MCF 10A (cell line): ENCODE measurements around the gene ITGB1BP1. TPM values are rescaled to one million over a fixed set of nuclear protein-coding genes. Genes with fewer than 3 reads are reported as not detected.
A peak's percentile ranks its signal among the peaks of the same experiment; 100 is the strongest.

Source experiments
- BruUV-seq: library from RNA; stranded (reverse); fragments of 400-500 nt; replicated peaks from 2 replicates; lab custom pipeline; 2021; lab: Mats Ljungman, UMichigan
- CTCF ChIA-PET: fragments of 300-600 bp; sonication (Branson Sonifier 250); formaldehyde crosslinking; extraction: SDS; loops from one replicate; lab custom pipeline; 2021; ENCODE audit warnings: antibody characterized with exemption, inconsistent platforms; lab: Yijun Ruan, JAX
- POLR2A ChIA-PET: fragments of 300-600, 350-650 bp; sonication (Branson Sonifier 250); formaldehyde crosslinking; extraction: SDS; loops from one replicate; lab custom pipeline; 2020; ENCODE audit warnings: antibody characterized with exemption, inconsistent platforms; lab: Yijun Ruan, JAX
- DNase-seq: peaks from one replicate; pipeline ENCODE4 v3.0.0-alpha.2; 2018; ENCODE audit not compliant: unreplicated experiment
- H3K27ac Mint-ChIP-seq: one replicate; pipeline ENCODE4 v1.8.0; 2022; ENCODE audit warnings: mild to moderate bottlenecking, low read depth, mixed read lengths; ENCODE audit not compliant: unreplicated experiment
- H3K27me3 Mint-ChIP-seq: one replicate; pipeline ENCODE4 v1.8.0; 2022; ENCODE audit warnings: mixed read lengths; ENCODE audit not compliant: insufficient read depth, unreplicated experiment
- H3K36me3 Mint-ChIP-seq: one replicate; pipeline ENCODE4 v1.8.0; 2022; ENCODE audit warnings: mild to moderate bottlenecking, moderate library complexity, mixed read lengths; ENCODE audit not compliant: insufficient read depth, unreplicated experiment
- H3K4me1 Mint-ChIP-seq: one replicate; pipeline ENCODE4 v1.8.0; 2022; ENCODE audit warnings: mixed read lengths; ENCODE audit not compliant: insufficient read depth, unreplicated experiment
- H3K4me3 Mint-ChIP-seq: one replicate; pipeline ENCODE4 v1.8.0; 2022; ENCODE audit warnings: mild to moderate bottlenecking, moderate library complexity, mixed read lengths; ENCODE audit not compliant: unreplicated experiment
- H3K9me3 Mint-ChIP-seq: one replicate; pipeline ENCODE4 v1.8.0; 2022; ENCODE audit warnings: mixed read lengths; ENCODE audit not compliant: unreplicated experiment
- CTCF ChIP-seq: fragments of 200-600 bp; IDR thresholded peaks from one replicate; pipeline ENCODE4 v1.8.0; 2022; ENCODE audit warnings: antibody characterized with exemption, mild to moderate bottlenecking; ENCODE audit not compliant: unreplicated experiment
- intact Hi-C: fragments of 100-400 bp; cut with micrococcal nuclease; formaldehyde crosslinking; loops from 2 replicates; pipeline ENCODE4 v1.14.1; 2022
- total RNA-seq: library from RNA; stranded (reverse); gene quantifications from 2 replicates; pipeline ENCODE4 v1.2.3, GENCODE V29; 2022

ITGB1BP1 gene
- total RNA-seq, 1 experiment from 2014 or later: 125 TPM

- peak; percentile 48 for DNase-seq
- BruUV-seq: TSS peak; percentile 40
- CTCF ChIA-PET: interaction anchor here (0.6 to 3.0 kb wide), 9 partner anchors 9 to 1177 kb away, joined by 3 to 15 read pairs (median 3); partner anchors contain the start of gene ASAP2
- H3K36me3 Mint-ChIP-seq: peaks cover 24% of the 10 kb centered on the region
- TF ChIP-seq CTCF: no peak
- no peaks in the 10 kb centered on the region for H3K9me3 Mint-ChIP-seq
- H3K27ac Mint-ChIP-seq: peak overlapping the region; percentile 94
- POLR2A ChIA-PET: interaction anchor here (0.6 to 4.3 kb wide), 26 partner anchors 7 to 421 kb away, joined by 3 to 44 read pairs (median 6); partner anchors contain the start of genes ADAM17, ASAP2, IAH1 and MBOAT2
- peaks cover 20% of the 10 kb centered on the region for H3K4me1 Mint-ChIP-seq
- intact Hi-C loops: loop anchor here (2.0 kb wide), 1 partner anchor 280 kb away; no protein-coding TSS in a partner anchor
- no peaks in the 10 kb centered on the region for H3K27me3 Mint-ChIP-seq
- no peak overlapping the region for H3K4me3 Mint-ChIP-seq
Measured at GRCh38 chr2:9422321-9423099, 818 bp downstream of the ITGB1BP1 start.

GRCh38 chr2:9420495-9420894 lies 2.8 kb downstream of the ITGB1BP1 start:
- intact Hi-C loops: no loop called here
- Mint-ChIP-seq H3K9me3 (no peaks in the 10 kb centered on the region), H3K36me3 (peaks cover 36% of the 10 kb centered on the region), H3K4me3 (no peak overlapping the region), H3K27ac (no peak overlapping the region), H3K27me3 (no peaks in the 10 kb centered on the region), H3K4me1 (peaks cover 29% of the 10 kb centered on the region)
- BruUV-seq: no TSS peak
- TF ChIP-seq CTCF: no peak
- ChIA-PET CTCF (interaction anchor here (0.8 kb wide), 1 partner anchor 381 kb away, joined by 4 read pairs; no protein-coding TSS in a partner anchor), POLR2A (interaction anchor here (1.3 kb wide), 1 partner anchor 33 kb away, joined by 5 read pairs; no protein-coding TSS in a partner anchor)
- DNase-seq: no peak

- H3K4me3 Mint-ChIP-seq: no peak overlapping the region
- peaks cover 29% of the 10 kb centered on the region for H3K4me1 Mint-ChIP-seq
- no TSS peak for BruUV-seq
Measured at GRCh38 chr2:9419541-9419940, 3.8 kb downstream of the ITGB1BP1 start.

More at GRCh38 chr2:9419541-9419940, 3.8 kb downstream of the ITGB1BP1 start:
- H3K36me3 Mint-ChIP-seq: peaks cover 43% of the 10 kb centered on the region
- DNase-seq: no peak
- H3K9me3 Mint-ChIP-seq: no peaks in the 10 kb centered on the region
- ChIA-PET CTCF (no interaction called here), POLR2A (interaction anchor here (1.3 kb wide), 1 partner anchor 32 kb away, joined by 5 read pairs; no protein-coding TSS in a partner anchor)
- H3K27ac Mint-ChIP-seq: no peak overlapping the region
- H3K27me3 Mint-ChIP-seq: no peaks in the 10 kb centered on the region
- intact Hi-C loops: no loop called here
- TF ChIP-seq CTCF: no peak
